HG03103 (cell line): ENCODE results near the gene KHDRBS1.
"Not testable (repeated sequence)": the region's sequence is repeated elsewhere in the genome, so short reads cannot be mapped to it uniquely, and the experiment has no call there.

Experiments
- ATAC-seq: cut with Tn5 transposase; IDR thresholded peaks from one replicate; pipeline ENCODE4 v1.9.1; 2021; ENCODE audit warnings: low read depth; ENCODE audit not compliant: unreplicated experiment

The KHDRBS1 gene

DNA sequence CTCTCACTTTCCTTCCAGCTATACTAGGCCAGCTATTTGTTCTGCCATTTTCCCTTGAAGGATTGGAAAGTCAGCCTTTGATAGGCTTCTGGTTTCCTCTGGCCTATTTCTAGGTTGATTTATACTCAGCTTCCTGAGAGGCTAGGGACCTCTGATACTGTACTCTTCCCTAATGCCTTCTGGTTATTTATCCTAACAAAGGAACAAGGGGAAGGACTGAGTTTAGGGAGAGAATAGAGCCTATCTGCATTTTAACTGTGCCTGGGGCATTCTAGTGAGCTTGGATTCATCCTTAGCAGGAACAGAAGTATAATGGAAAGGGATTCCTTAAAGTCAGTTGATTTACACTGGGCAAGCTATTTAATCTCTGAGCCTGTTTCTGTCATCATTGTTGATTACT is 47.2 kb downstream of the KHDRBS1 start:
- ATAC-seq, result no peak

- ATAC-seq, result no peak
These were observed 49.2 kb downstream of the KHDRBS1 start for GRCh38 chr1:32062867-32063230.

DNA sequence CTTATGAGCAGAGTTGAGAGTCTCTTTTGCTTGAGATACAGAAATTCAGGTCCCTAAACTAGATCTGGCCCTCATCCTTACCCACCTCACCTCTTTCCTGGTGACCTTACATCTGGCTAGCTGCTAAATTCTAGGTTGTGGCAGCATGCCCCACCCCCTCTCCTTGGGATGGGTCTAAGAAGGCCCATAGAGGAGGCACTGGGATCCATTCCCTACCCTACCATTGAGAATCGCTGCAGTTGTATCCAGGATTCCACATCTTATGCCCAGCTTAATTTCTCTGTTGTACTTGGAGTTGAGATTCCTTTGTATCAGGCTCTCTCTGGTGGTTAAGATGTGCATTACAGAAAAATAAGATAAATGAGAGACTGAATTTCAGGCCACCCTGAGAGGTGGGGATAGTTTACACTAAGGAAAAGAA is 49.6 kb downstream of the KHDRBS1 start:
- no peak for ATAC-seq

DNA sequence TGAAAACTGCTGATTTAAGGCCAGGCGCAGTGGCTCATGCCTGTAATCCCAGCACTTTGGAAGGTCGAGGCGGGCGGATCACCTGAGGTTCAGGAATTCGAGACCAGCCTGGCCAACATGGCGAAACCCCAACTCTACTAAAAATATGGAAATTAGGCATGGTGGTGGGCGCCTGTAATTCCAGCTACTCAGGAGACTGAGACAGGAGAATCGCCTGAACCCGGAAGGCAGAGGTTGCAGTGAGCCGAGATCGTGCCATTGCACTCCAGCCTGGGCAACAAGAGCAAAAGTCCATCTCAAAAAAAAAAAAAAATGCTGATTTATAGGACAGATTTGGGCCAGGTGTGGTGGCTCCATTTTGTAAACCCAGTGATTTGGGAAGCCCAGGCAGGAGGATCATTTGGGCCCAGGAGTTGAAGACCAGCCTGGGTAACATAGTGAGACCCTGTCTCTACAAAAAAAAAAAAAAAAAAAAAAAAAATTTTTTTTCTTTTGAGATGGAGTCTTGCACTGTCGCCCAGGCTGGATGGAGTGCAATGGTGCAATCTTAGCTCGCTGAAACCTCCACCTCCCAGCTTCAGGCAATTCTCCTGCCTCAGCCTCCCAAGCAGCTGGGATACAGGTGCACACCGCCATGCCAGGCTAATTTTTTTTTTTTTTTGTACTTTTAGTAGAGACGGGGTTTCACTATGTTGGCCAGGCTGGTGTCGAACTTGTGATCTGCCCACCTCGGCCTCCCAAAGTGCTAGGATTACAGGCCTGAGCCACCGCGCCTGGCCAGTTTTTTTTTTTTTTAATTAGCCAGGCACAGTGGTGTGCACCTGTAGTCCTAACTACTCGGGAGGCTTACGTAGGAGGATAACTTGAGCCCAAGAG is 52.2 kb downstream of the KHDRBS1 start:
- not testable (repeated sequence) for ATAC-seq

DNA sequence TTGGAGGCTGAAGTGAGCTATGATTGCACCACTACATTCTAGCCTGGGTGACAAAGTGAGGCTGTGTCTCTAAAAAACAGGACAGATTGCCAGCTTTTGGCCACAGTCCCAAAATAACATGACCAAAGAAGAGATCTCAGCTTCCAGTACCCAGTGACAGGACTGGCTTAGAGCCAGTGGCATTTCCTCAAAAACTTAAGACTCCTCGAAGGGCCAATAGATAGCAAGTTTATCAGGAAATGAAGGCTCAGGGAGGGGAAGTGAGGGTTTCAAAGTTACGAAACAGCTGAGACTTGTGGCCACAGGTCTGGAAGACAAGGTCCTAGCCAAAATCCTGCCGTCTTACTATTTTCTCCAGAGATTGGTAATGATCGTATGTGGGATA is 52.8 kb downstream of the KHDRBS1 start:
- no peak for ATAC-seq

GRCh38 chr1:32068957-32069588 is 55.4 kb downstream of the KHDRBS1 start:
- no peak for ATAC-seq

DNA sequence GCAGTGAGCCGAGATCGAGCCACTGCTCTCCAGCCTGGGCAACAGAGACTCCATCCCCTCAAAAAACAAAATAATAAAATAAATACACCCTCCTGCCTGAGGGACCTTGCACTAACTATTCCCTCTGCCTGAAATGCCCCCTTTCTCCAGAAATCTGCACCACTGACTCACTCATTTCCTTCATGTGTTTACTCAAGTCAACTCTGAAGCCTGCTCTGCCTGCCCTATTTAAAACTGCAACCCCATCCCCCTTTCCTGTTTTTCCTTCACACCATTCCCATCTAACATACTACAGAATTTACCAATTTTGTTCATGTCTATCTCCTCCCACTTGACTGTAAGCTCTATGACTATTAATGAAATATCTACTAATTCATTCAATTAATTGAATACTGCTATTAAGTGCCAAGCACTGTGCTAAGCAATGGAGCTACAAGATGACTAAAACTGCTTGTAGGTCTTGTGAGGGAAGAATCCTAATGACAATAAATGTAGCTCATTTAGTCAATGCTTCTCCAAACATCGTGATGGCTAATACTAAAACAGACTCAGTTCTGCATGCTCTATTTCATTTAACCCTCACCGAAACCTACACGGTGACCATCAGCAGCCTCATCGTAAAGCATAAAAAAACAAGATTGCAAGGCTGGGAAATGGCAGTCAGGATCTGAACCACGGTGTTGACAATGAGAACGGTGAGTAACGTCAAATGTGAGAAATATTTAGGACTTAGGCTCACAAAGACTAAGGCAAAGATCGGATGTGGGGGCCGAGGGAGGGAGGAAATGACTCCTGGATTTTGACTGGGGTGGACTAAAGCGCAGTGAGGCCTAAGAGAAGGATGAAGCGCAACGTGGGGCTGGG is 58.3 kb downstream of the KHDRBS1 start:
- no peak for ATAC-seq

DNA sequence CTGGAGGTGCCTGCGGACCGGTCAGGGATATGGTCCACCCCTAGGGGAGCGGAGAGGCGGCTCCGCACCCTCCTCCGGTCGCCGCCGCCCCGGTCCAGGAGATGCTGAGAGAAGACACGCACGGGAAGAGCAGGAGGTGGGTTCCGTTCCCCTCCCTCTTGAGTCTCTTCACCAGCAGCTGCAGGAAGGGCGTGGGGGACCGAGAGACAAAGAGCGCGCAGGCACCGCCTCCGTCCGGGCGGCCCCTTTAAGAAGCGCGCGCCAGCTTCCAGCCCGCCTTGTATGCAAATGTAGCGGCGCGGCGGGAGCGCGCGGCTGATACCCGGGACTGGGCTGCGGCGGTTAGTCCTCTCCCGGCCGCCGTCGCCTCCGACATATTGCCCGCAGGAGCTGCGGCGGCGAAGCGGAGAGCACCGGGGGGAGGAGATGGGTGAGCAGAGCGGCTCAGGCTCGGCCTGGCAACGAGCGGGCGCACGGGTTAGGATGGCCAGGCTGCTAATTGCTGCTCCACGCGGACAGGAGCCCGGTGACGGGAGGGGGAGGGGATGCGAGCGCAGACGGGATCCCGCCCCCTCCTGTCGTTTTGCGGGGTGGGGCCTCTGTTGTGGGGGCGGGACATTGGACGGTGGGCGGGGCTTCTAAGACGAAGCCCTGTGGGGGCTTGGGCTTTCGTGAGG is 59.1 kb downstream of the KHDRBS1 start, which contains the start of gene TMEM39B:
TMEM39B (plus strand) TSS at position 318 of the 677 bp plus-strand sequence; CDS start at position 427, 109 bp downstream.
- peak; percentile 79 for ATAC-seq

DNA sequence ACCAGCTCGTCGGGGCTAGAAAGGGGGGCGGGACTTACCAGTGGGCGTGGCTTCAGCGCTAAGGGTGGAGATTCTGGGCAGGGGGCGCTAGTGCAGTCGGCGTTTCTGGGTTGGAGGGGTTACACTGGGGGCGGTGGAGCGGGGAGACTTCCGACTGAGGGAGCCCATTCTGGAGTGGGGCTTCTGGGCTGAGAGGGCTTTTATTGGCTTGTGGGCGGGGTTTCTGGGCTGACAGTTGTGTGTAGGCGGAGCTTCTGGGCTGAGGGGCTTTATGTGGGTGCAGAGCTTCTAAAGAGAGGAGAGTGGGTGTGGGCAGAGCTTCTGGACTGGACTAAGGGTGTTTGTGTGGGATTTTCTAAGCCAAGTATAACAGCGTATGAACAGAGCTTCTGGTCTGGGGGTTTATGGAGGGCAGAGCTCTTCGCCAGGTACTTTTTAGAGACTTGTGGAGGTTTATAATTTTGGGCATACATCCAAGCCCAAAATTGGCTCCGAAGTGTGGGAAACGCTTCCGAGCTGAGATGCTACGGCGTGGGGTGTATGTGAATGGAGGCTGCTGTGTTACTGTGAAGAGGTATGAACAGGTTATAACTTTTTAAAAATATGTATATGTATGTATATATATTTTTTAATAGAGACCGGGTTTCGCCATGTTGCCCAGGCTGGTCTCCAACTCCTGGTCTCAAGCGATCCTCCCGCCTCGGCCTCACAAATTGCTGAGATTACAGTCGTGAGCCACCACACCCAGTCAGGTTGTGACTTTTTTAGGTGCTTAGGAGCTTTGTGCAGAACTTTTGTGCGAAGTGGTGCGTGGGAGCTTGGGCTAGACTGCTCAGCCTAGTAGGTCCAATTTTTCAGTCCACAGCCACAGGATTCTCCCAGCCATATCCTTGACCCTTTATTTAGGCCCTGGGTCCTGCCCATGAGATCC is 59.9 kb downstream of the KHDRBS1 start:
- no peak for ATAC-seq

GRCh38 chr1:32074841-32075240 is 61.2 kb downstream of the KHDRBS1 start:
- ATAC-seq, result no peak

GRCh38 chr1:32077451-32077850 is 63.8 kb downstream of the KHDRBS1 start:
- no peak for ATAC-seq

DNA sequence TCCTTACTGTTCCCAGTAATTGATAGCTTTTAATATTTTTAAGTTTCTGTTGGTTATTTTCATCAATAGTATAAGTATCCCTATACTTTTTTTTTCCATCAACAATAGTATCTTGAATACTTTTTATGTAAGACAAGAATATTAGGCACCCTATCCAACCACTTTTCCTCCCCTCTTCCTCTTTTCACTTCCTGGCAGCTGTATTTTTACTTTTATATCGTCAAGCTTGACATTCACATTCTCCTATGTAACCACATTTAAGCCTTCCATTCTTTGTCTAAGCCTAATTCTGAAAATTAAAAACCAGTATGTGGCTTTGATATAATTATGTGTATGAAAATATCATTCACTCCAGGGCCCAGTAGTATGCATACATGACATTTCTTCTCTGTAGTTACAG is 68.4 kb downstream of the KHDRBS1 start:
- ATAC-seq, result no peak

DNA sequence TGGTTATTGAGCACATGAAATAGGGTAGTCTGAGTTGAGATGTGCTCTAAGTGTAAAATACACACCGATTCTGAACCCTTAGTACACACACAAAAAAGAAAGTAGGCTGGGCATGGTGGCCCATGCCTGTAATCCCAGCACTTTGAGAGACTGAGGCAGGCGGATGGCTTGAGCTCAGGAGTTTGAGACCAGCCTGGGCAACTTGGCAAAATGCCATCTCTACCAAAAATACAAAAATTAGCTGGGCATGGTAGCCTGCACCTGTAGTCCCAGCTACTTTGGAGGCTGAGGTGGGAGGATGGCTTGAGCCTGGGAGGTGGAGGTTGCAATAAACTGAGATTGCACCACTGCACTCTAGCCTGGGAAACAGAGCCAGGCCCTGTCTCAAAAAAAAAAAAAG is 72.7 kb downstream of the KHDRBS1 start:
- not testable (repeated sequence) for ATAC-seq

DNA sequence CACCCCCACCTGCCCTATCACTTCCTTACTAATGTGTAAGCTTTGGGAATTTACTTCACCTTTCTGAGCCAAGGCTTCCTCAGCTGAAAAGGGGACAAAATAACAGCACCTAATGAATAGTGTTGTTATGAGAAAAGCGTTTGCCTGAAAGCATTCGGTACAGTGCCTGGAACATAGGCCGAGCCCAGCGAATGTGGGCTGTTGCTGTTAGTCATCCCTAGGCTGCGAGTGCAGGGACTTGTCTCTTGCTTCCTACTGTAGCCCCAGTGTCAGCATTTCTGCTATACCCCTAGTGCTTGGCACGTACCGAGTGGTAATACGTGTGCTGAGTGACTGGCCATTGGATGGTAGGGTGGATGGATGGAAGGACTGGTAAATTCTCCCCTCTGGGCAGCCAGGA is 77.5 kb downstream of the KHDRBS1 start:
- no peak for ATAC-seq

DNA sequence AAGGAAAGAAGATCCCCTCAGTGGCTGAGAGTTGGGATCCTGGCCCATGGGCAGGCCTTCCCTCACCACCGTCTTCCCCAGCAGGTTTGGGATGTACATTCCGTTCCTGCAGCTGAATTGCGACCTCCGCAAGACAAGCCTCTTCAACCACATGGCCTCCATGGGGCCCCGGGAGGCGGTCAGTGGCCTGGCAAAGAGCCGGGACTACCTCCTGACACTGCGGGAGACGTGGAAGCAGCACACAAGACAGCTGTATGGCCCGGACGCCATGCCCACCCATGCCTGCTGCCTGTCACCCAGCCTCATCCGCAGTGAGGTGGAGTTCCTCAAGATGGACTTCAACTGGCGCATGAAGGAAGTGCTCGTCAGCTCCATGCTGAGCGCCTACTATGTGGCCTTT is 77.9 kb downstream of the KHDRBS1 start:
- no peak for ATAC-seq
